GM19468 (cell line): ENCODE results near the gene NOP56.

Experiments used
- ATAC-seq: cut with Tn5 transposase; IDR thresholded peaks from one replicate; pipeline ENCODE4 v1.9.1; 2021; ENCODE audit warnings: mild to moderate bottlenecking, moderate library complexity, moderate number of reproducible peaks; ENCODE audit not compliant: unreplicated experiment; ENCODE audit errors: extremely low read depth

Gene NOP56

DNA sequence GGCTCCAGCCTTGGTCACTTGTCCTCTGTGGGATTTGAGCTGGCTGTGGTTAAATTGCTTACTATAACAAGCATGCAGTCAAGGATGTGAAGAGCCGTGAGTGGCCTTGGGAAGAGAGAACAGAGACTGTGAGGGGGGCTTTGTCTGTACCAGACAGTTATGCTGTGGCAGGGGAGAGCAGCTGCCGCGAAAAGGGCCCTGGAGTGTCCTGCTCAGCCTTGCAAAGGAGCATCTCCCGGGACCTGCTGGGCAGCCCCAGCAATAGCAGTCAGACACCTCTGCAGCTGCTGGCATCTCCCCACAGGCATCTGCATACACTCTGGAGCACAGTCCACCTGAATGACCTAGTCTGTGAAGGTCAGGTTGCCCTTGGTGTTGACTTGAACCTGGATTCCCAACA lies 46.5 kb downstream of the NOP56 start:
- ATAC-seq = no peak

DNA sequence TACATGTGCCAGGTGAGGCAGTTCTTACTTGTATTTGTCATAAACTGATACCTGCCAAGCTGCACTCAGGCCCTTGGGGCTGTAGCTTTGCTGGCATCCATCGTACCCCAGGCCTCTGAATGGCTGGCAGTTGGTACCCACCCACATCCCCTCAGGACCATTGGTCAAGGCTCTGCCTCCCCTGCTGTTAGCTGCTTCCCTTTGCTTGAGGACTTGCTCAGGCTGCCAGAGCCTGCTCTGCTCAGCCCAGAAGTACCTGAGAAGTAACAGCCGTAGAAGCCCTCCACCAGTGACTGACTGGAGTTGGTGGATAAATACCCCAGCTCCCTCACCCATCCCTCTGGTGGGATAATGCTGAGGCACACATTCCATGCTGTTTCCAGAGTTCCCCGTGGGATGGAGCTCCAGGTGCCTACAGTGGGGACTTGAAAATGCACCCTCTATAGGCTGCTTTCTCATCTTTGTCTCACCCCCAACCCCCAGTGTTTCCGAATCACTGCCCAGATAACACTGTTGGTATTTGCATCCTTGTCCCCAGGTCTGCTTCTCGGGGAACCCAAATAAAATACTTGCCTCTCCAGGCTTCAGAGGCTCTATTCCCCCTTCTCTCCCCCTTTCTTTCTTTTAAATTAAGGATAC lies 47.5 kb downstream of the NOP56 start:
- ATAC-seq = no peak

DNA sequence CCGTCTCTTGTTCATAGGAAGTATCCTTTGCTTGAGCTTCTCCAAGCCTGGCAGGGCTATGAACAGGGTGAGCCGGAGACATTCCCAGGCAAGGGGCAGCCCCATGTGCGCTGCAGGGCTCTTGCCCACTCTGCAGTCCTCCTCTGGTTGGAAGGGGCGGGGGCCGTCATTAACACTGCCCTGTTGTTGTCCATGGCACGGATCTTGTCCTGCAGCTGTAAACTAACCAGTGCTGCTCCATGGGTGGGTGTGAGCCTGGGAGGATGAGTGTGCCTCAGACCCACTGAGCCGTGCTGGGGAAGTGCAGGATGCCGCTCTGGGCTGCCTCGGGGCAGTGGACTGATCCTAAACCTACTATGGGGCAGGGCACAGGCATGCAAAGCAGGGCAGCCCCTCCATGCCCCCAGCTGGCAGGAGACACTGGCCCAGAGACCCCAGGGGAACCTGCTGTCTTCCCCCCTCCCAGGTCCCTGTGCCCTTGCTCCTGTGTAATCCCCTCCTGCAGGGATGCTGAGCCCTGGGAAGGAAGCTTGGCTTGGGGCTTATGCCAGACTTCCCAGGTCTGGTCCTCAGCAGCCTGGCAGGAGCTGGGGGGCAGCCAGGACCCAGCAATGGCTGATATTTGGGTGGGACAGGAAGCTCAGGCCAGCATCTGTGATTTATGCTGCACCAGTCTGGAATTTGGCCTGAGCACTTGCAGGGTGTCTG lies 48.6 kb downstream of the NOP56 start:
- no peak for ATAC-seq

DNA sequence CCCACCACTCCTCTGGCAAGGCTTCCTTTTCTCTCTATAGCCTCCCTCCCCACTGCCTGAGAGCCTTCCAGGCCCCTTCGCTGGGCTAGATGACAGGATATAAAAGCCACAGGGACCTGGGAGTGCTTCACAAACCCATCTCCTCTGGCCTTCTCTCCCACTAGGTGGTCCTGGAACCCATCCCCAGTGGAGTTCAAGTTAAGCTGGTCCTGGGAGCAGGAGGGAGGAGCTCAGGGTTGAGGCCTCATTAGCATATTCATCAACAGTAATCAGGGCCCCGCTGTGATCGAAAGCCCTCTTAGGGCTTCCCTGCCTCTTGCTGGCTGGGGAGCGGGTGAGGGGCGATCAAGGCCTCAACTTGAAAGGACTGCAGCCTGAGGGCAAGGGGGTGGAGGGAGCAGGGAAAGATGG lies 49.2 kb downstream of the NOP56 start:
- ATAC-seq = no peak

DNA sequence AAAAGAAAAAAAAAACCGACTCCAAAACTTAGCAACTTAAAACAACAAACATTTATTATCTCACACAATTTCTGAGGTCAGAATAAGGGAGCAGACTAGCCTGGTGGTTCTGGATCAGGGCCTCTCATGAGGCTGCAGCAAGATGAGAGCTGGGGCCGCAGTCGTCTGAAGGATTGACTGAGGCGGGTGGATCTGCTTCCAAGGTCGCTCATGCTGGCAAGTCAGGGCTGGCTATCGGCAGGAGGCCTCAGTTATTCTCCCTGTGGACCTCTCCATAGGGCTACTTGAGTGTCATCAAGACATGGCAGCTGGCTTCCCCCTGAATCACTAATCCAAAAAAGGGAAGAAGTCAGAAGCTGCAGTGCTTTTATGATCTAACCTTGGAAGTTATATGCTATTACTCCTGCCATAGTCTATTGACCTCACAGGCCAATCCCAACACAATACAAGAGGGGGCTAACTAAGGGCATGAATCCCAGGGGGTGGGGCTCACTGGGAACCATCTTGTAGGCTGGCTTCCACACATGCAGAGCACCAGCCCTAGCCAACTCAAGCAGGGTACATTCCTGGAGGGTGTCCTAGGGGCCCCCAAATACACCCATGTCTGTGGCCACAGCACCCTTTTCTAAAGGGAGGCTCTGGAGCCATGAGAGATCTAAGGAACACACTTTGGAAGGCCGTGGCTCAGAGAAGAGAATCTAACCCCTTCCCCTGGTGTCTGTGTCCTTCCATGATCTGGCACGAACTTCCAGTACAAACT lies 51.5 kb downstream of the NOP56 start:
- no peak for ATAC-seq

DNA sequence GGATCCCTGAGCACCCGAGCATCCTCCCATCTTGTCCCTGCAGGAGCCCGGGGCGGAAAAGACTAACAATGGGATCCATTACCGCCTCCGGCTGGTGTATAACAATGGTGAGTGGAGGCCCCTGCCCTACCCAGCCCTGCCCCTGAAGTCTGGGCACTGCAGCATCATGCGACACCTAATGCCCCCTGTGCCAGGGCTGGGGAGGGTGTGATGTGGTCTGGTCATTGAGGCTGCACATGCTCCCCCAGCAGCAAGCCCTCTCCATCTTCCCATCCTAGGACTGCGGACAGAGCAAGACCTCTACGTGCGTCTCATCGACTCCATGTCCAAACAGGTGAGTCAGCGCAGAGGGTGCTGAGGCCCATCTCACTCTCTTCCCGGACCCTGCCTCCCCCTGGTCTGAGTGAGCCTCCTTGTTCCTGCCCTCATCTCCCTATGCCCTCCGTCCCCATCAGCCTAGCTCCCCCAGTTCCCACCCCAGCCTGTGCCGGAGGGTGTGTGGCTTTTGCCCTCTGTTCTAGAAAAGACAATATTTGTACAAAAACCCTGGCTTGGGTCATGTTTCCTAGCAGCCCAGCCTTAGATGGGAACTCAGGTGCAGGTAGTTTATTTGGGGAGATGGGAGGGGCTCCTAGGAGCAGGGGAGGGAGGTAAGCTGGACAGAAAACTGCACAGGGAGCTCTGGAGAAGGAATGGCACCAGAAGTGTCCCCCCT lies 53.7 kb downstream of the NOP56 start:
- no peak for ATAC-seq

DNA sequence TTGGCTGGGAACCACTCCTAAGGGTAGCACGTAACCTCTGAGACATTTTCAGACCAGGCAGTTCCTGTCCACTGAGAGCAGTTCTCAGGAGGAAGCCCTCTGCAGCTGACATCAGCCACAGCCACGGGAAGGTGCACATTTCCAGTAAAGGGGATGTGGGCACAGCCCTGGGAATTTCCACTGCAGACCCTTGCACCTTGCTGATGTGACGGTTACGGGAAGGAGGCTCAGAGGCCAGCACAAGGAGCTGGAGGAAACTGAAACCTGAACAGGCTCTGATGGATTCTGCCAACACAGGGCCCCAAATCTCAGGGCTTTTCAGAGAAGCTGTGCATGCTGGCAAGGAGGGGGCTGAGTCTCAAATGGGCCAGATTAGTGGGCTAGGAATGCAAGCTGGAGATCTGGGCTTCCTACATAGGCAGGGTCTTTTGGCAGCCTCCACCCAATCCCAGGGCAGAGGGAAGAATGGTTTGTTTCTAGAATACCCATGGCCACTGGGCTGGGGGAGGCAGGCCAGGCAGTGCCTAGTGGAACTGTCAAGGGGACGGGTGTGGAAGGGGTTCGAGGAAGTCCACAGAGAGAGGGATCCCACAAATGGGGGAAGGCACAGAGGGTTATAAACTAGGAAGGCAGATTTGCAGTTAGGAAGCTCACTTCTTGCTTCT lies 54.4 kb downstream of the NOP56 start:
- no peak for ATAC-seq

DNA sequence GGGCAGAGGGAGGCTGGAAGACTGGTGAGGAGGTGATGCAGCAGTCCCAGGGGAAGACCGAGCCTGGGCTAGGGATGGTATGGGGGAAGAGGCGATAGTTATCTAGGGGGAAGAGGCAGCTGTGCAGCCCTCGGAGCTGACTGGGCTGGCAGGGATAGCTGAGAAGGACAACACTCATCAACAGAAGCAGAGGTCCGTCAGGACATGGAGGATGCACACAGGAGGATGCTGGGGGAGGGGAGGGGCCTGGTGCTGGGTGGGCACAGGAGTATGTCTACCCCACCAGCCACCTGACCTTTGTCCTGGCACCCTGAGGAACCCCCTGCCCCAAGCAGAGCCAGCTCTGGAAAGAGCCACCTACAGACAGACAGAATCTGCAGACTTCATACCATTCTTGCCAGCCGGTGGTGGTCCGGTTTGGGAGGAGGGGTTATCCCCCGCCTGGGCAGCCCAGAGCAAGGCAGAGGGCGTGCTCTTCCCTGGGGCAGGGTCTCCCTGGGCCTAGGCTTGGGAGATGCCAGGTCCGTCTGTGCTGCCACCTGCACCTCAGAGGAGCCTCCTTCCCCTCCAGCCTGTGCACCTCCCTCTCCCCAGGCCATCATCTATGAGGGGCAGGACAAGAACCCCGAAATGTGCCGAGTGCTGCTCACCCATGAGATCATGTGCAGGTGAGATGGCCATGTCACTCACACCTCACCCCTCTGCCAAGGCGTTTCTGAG lies 55.1 kb downstream of the NOP56 start:
- no peak for ATAC-seq
